GM19372 (cell line): ENCODE results near the gene FREY1.

ENCODE experiments used
- ATAC-seq: cut with Tn5 transposase; IDR thresholded peaks from one replicate; pipeline ENCODE4 v1.9.1; 2021; ENCODE audit warnings: mild to moderate bottlenecking, low read depth, moderate library complexity; ENCODE audit not compliant: unreplicated experiment

Gene FREY1

GRCh38 chr11:45897556-45897955, 9.5 kb downstream of the FREY1 start:
- ATAC-seq = no peak

GRCh38 chr11:45896422-45896984, 10.6 kb downstream of the FREY1 start:
- ATAC-seq = no peak

- ATAC-seq = no peak
Observed at GRCh38 chr11:45895553-45896259, 11.4 kb downstream of the FREY1 start.

- ATAC-seq = no peak
Observed at GRCh38 chr11:45894555-45895247, 12.4 kb downstream of the FREY1 start.

- ATAC-seq = no peak
Observed at GRCh38 chr11:45892856-45893255, 14.2 kb downstream of the FREY1 start.

DNA sequence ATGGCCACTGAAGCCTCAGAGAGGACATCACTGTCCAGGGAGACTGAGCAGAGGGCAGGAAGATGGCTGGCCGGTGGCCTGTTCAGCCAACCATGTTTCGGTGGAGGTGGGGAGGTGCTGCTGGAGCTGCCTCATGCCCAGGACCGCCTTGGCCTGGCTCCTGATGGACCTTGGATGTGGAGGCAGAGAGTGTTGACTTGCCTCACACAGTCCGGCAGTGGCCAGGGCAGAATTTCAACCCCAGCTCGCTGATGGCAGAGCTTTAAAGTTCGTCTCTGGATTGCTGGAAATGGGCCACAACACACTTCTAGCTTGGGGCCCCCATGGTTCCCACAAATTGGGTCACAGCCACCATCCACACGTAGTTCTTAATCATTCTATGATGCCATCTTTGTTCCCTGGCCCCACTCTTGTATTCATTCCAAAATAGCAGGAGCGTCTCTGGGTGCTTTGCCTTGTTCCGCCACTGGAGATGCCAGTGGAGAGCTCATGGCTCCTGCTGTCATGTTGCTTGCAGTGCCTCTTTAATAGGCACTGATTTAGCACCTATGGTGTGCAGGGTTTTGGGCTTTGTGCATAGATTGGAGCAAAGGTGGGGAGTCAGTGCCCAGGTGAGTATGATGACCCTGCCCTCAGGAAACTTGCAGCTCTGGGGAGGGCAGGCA, 16.1 kb downstream of the FREY1 start:
- ATAC-seq = no peak

GRCh38 chr11:45889966-45890365, 17.1 kb downstream of the FREY1 start:
- no peak for ATAC-seq

- no peak for ATAC-seq
Observed at GRCh38 chr11:45889555-45889954, 17.5 kb downstream of the FREY1 start.

DNA sequence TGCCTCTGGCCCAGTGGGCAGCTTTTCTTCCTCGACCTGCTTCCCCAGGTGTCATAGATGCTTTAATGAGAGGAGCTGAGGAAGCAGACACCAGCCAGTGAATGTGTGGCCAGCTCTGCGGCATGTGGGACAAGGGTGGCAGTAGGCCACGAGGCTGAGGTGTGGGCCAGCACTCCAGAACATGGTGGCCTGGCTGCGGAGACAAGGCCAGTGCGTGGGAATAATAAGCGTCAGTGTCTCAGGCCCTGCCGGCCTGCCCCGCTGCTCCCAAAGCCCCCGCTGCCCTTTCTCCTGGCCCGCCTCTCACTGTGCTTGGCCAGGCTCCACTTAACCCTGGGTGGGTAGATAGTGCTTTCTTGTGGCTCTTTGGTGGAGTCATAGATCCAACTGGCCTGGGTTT, 19.5 kb downstream of the FREY1 start:
- ATAC-seq = no peak

DNA sequence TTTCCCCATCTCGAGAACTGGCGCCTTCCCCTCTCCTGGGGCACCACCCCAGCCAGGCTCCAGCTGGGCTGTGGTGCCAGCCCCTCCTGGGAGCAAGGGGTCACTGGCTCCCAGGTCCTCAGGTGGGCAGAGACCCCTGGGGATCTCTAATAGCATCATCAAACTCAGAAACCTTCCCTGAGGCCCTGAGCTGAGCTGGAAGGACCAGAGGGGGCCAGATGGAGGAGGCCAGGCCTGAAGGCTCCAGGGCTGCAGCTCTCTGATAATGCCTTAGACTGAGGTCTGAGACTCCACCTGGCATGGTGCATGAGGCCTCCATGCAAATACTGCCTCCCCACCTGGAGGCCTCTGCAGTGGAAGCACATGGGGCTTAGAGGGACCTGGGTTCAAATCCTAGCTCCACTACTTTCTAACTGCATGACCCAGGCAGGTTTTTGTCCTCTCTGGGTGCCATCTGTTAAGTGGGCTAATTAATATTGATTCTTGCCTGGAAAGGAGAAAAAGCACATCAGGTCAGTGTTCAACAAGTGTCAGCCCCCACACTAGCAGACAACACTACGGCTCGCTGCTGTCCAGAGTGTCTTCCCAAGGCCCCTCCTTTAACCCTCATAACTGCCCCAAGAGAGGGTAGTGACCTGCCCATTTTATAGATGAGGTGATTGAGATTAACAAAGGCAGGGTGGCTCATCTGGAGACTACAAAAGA, 20.1 kb downstream of the FREY1 start:
- no peak for ATAC-seq

- no peak for ATAC-seq
Observed at GRCh38 chr11:45885921-45886721, 20.9 kb downstream of the FREY1 start.

- no peak for ATAC-seq
Observed at GRCh38 chr11:45885274-45885920, 21.7 kb downstream of the FREY1 start, which contains the start of gene MAPK8IP1. MAPK8IP1 (plus strand) TSS chr11:45885651; CDS start chr11:45885821, 170 bp downstream.

- ATAC-seq = no peak
Observed at GRCh38 chr11:45884596-45885185, 22.4 kb downstream of the FREY1 start.

- ATAC-seq = no peak
Observed at GRCh38 chr11:45881708-45882368, 25.2 kb downstream of the FREY1 start.

DNA sequence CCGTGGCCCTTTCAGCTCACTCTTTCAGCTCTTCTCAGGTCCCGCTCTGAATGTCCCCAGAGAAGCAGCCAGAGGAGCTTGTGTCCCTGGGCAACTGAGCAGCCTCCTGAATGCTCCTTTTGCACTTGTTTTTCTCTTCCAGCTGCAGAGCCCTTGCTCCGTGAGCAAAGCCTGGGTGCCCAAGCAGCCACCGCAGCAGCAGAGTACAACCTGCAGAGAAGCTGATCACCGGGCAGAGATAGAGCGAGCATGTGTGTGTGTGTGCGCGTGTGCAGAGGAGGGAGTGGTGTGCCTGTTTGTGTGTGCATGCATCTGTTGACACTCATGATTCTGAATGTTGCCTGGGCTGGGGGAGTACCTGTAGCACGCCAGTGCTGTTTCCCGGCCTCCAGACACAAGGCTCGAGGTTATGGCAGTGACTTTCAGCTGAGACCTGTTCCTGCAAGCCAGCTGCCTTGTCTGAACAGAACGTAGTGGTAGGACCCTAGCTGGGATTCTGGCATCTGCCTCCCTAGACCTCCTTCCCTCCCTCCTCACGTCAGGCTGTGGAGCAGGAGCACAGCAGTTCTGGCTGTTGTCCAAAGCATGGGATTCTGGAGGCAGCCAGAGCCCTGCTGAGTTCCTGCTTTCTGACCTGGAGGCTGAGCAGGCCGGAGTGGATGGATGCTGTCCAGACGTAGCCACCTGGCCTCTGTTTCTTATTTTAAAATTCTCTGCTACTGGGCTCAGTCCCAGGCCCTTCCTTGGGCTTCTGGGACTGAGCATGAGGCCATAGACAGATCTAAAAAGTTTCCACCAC, 26.1 kb downstream of the FREY1 start:
- no peak for ATAC-seq

GRCh38 chr11:45879803-45880686, 27.0 kb downstream of the FREY1 start:
- no peak for ATAC-seq

- ATAC-seq = no peak
Observed at GRCh38 chr11:45877845-45878244, 29.2 kb downstream of the FREY1 start.
